GM12872 (cell line): Measurements from ENCODE around the gene NRP1.

Source experiments
- CTCF ChIP-seq: IDR thresholded peaks from 3 replicates; pipeline ENCODE4 v1.5.1; 2011; ENCODE audit warnings: low read depth, mild to moderate bottlenecking, low read length, moderate library complexity; ENCODE audit not compliant: insufficient read depth

NRP1 gene

GRCh38 chr10:33276282-33276923, 58.1 kb downstream of the NRP1 start:
- no peak for TF ChIP-seq CTCF

- no peak for TF ChIP-seq CTCF
These were observed 60.2 kb downstream of the NRP1 start for GRCh38 chr10:33274096-33274785.

- TF ChIP-seq CTCF = no peak
These were observed 61.0 kb downstream of the NRP1 start for GRCh38 chr10:33273295-33274002.

GRCh38 chr10:33272635-33273034, 61.8 kb downstream of the NRP1 start:
- no peak for TF ChIP-seq CTCF

GRCh38 chr10:33271969-33272583, 62.4 kb downstream of the NRP1 start:
- no peak for TF ChIP-seq CTCF

GRCh38 chr10:33270971-33271370, 63.5 kb downstream of the NRP1 start:
- TF ChIP-seq CTCF = no peak

- no peak for TF ChIP-seq CTCF
These were observed 66.8 kb downstream of the NRP1 start for GRCh38 chr10:33267708-33268107.
